Measurements from ENCODE around the gene RNF7. TPM values are rescaled to one million over a fixed set of nuclear protein-coding genes. Genes with fewer than 3 reads are reported as not detected.

The RNF7 gene
- total and polyA plus RNA-seq, 2 of the 8 experiments (the other 6 are each of a cell fraction or from before 2014, with no cell fraction given): 78.4 to 113 TPM

- TF ChIP-seq EZH2 (IDR thresholded peaks at IDR 0.05; ENCODE audit: low read depth, low read length, severe bottlenecking): no peak
- no peak for TF ChIP-seq SIRT6 (IDR thresholded peaks at IDR 0.05; ENCODE audit: low read length)
- TF ChIP-seq SRF (IDR thresholded peaks at IDR 0.05; ENCODE audit: low read depth, low read length): no peak
- no peak for TF ChIP-seq GABPA (IDR thresholded peaks at IDR 0.05; ENCODE audit: borderline replicate concordance, insufficient read depth, low read length)
- no peak for TF ChIP-seq ATF3 (IDR thresholded peaks at IDR 0.05; ENCODE audit: insufficient read depth, low read depth, low read length)
- ChIA-PET POLR2A (ENCODE audit: partially characterized antibody) (interaction anchor here (0.5 kb wide), 1 partner anchor 133 kb away, joined by 4 read pairs; no protein-coding TSS in a partner anchor), CTCF (ENCODE audit: partially characterized antibody) (interaction anchor here (0.6 to 2.2 kb wide), 3 partner anchors 16 to 223 kb away, joined by 3 to 6 read pairs (median 3); partner anchors contain the start of gene RNF7)
Measured at GRCh38 chr3:141722648-141723047, 15.4 kb upstream of the RNF7 start.

More at GRCh38 chr3:141722648-141723047, 15.4 kb upstream of the RNF7 start:
- Histone ChIP-seq H4K5ac (ENCODE audit: insufficient read length, low read depth, low read length) (no peak overlapping the region), H3K27me3 (replicated peaks in 1 of 4; ENCODE audit: control insufficient read depth in 3 of 4, extremely low read depth in 1 of 4, insufficient read depth in 3 of 4, low read length in 3 of 4) (no peaks in the 10 kb centered on the region), H3K23me2 (ENCODE audit: low read depth, low read length) (no peaks in the 10 kb centered on the region; the same call in 1 of the 2 replicates), H3K27ac (ENCODE audit: low read depth, low read length) (no peak overlapping the region), H2BK15ac (ENCODE audit: low read length) (no peak overlapping the region), H4K20me1 (replicated peaks in 1 of 2; ENCODE audit: control insufficient read depth in 1 of 2, insufficient read depth in 2 of 2, low read length in 2 of 2) (no peaks in the 10 kb centered on the region), H3K36me3 (ENCODE audit: control insufficient read depth in 2 of 4, insufficient read depth in 4 of 4, low read length in 3 of 4) (no peaks in the 10 kb centered on the region), H4K8ac (ENCODE audit: extremely low read depth, insufficient read depth, low read length) (no peak overlapping the region), H3K79me2 (ENCODE audit: control insufficient read depth in 1 of 2, insufficient read depth in 2 of 2, low read length in 2 of 2) (no peaks in the 10 kb centered on the region), H3K9me3 (ENCODE audit: insufficient read depth in 2 of 2, low read depth in 1 of 2, low read length in 1 of 2) (no peaks in the 10 kb centered on the region), H2BK120ac (replicated peaks; ENCODE audit: low read depth, low read length) (no peak overlapping the region), H3K4me3 (ENCODE audit: extremely low read depth in 1 of 4, insufficient read depth in 2 of 4, low read depth in 3 of 4, low read length in 4 of 4) (no peak overlapping the region), H3K23ac (ENCODE audit: insufficient read length) (no peak overlapping the region), H3K79me1 (ENCODE audit: low read depth, low read length) (no peaks in the 10 kb centered on the region), H2BK20ac (ENCODE audit: low read length) (no peak overlapping the region), H3K9ac (replicated peaks in 1 of 4; ENCODE audit: extremely low read depth in 1 of 4, low read depth in 3 of 4, low read length in 3 of 4) (no peak overlapping the region), H4K91ac (replicated peaks; ENCODE audit: insufficient read length, low read length) (no peak overlapping the region), H3K4me1 (replicated peaks in 1 of 4; ENCODE audit: control insufficient read depth in 3 of 4, insufficient read depth in 4 of 4, low read length in 3 of 4) (no peaks in the 10 kb centered on the region), H3K56ac (replicated peaks; ENCODE audit: insufficient read length, low read depth, low read length) (no peak overlapping the region), H3K4ac (replicated peaks; ENCODE audit: insufficient read length, low read depth, low read length) (no peak overlapping the region), H3K18ac (ENCODE audit: extremely low read depth, low read length) (no peak overlapping the region), H3K4me2 (ENCODE audit: insufficient read depth in 1 of 2, low read depth in 2 of 2, low read length in 2 of 2) (no peak overlapping the region), H2BK5ac (ENCODE audit: low read depth, low read length) (no peak overlapping the region), H2AFZ (ENCODE audit: low read length) (no peak overlapping the region), H3K14ac (ENCODE audit: insufficient read length) (no peak overlapping the region), H2AK5ac (ENCODE audit: low read depth, low read length) (no peak overlapping the region), H2BK12ac (ENCODE audit: low read depth, low read length) (no peak overlapping the region)
- DNase-seq (ENCODE audit: low read depth in 1 of 2, low spot score in 2 of 2) (no peak), FAIRE-seq (no peak)
- WGBS, 2 experiments (ENCODE audit: extremely low coverage in 1 of 2, insufficient coverage in 1 of 2, insufficient read length in 1 of 2, insufficient replicate concordance in 2 of 2, low coverage in 1 of 2, low lambda C conversion rate in 2 of 2, missing lambda C conversion rate in 1 of 2): 85% methylated on average over 2 of the region's 2 CpGs; no CpG with 5 or more reads in 1 of the 2 experiments
